A673 (cell line): ENCODE results near the gene MAPKAP1. TPM values are rescaled to one million over a fixed set of nuclear protein-coding genes. Genes with fewer than 3 reads are reported as not detected.

Experiments
- BruUV-seq: library from RNA; stranded (reverse); fragments of 400-500 nt; replicated peaks from 2 replicates; lab custom pipeline; 2021; lab: Mats Ljungman, UMichigan
- CTCF ChIA-PET: fragments of 300-600 bp; sonication (Branson Sonifier 250); formaldehyde crosslinking; loops from one replicate; lab custom pipeline; 2022; ENCODE audit warnings: antibody characterized with exemption; lab: Charles Lee
- POLR2A ChIA-PET: fragments of 300-600 bp; sonication (Branson Sonifier 250); formaldehyde crosslinking; loops from one replicate; lab custom pipeline; 2022; ENCODE audit warnings: antibody characterized with exemption; ENCODE audit not compliant: low non-redundant PET; lab: Charles Lee
- DNase-seq: peaks from one replicate; pipeline ENCODE4 v3.0.0-alpha.2; 2015; ENCODE audit warnings: low spot score
- H3K27ac ChIP-seq: fragments of 200-600 bp; sonication (generic); 2 replicates; pipeline ENCODE4 v1.5.1; 2016; ENCODE audit warnings: mixed run types, low read depth, mild to moderate bottlenecking, mixed read lengths, antibody characterized with exemption, low read length; ENCODE audit not compliant: poor library complexity, severe bottlenecking
- H3K27me3 ChIP-seq: fragments of 200-600 bp; sonication (generic); replicated peaks from 2 replicates; pipeline ENCODE4 v1.6.1; 2017; ENCODE audit warnings: mixed run types, low read depth, mild to moderate bottlenecking, mixed read lengths, antibody characterized with exemption, low read length; ENCODE audit not compliant: insufficient read depth, poor library complexity
- H3K36me3 ChIP-seq: fragments of 200-600 bp; sonication (generic); 2 replicates; pipeline ENCODE4 v1.6.1; 2016; ENCODE audit warnings: mixed run types, mild to moderate bottlenecking, mixed read lengths, antibody characterized with exemption, low read length; ENCODE audit not compliant: insufficient read depth, poor library complexity, severe bottlenecking
- H3K4me1 ChIP-seq: fragments of 200-600 bp; sonication (generic); 2 replicates; pipeline ENCODE4 v1.6.1; 2017; ENCODE audit warnings: mixed run types, mild to moderate bottlenecking, mixed read lengths, antibody characterized with exemption, low read length; ENCODE audit not compliant: insufficient read depth, poor library complexity, severe bottlenecking
- H3K4me3 ChIP-seq: fragments of 200-600 bp; sonication (generic); 2 replicates; pipeline ENCODE4 v1.5.1; 2016; ENCODE audit warnings: low read depth, mixed run types, mild to moderate bottlenecking, mixed read lengths, low read length; ENCODE audit not compliant: poor library complexity, severe bottlenecking
- H3K9me3 ChIP-seq: fragments of 200-600 bp; sonication (generic); 2 replicates; pipeline ENCODE4 v1.6.1; 2016; ENCODE audit warnings: mixed run types, low read depth, mild to moderate bottlenecking, mixed read lengths, antibody characterized with exemption, low read length; ENCODE audit not compliant: poor library complexity, severe bottlenecking
- EZH2 ChIP-seq: fragments of 200-600 bp; sonication (generic); IDR thresholded peaks from 2 replicates; pipeline ENCODE4 v1.6.1; 2017; ENCODE audit warnings: borderline replicate concordance, low read depth, mild to moderate bottlenecking, mixed read lengths, antibody characterized with exemption, low read length; ENCODE audit not compliant: poor library complexity, severe bottlenecking
- intact Hi-C: fragments of 100-400 bp; cut with micrococcal nuclease; formaldehyde crosslinking; loops from one replicate; pipeline ENCODE4 v1.10.0; 2022; ENCODE audit not compliant: unreplicated experiment
- total RNA-seq: library from RNA; stranded (reverse); gene quantifications from 2 replicates; pipeline ENCODE4 v1.2.3, GENCODE V29; 2021
- TF ChIP-seq, protein P1 (sequence below): fragments of 300-800, 200-600 bp; sonication (generic); conservative IDR thresholded peaks from 2 replicates; pipeline ENCODE4 v1.5.1; 2017; ENCODE audit warnings: low read depth, mild to moderate bottlenecking, antibody characterized with exemption, low read length, moderate library complexity, mixed read lengths

The MAPKAP1 gene
- total RNA-seq, 1 experiment from 2014 or later = 98.7 TPM

DNA sequence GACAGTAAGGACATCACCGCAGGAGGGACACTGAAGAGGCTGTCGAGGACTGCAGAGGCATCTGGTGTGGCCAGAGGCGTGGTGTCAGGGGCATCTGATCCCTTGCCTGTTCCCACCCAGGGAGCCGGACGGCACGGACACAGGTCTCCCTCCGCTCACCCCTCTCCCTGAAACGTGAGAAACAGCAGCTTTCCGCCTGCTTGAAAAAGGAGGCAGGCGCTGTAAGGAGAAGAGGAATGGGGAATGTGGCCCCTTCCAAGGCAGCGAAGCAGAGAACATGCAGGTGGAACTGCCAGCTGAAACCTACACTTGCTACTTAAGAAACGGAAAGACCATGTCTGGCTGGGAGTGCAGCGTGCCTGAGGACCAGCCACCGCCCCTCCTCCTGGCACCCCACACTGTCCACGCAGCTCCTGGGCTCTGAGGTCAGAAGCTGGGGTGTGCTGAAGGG lies 269.2 kb downstream of the MAPKAP1 start:
- Histone ChIP-seq H3K4me1 (peaks cover 13% of the 10 kb centered on the region), H3K36me3 (no peaks in the 10 kb centered on the region), H3K9me3 (no peaks in the 10 kb centered on the region), H3K27me3 (no peaks in the 10 kb centered on the region), H3K27ac (no peak overlapping the region), H3K4me3 (no peak overlapping the region)
- TF ChIP-seq, protein P1, sequence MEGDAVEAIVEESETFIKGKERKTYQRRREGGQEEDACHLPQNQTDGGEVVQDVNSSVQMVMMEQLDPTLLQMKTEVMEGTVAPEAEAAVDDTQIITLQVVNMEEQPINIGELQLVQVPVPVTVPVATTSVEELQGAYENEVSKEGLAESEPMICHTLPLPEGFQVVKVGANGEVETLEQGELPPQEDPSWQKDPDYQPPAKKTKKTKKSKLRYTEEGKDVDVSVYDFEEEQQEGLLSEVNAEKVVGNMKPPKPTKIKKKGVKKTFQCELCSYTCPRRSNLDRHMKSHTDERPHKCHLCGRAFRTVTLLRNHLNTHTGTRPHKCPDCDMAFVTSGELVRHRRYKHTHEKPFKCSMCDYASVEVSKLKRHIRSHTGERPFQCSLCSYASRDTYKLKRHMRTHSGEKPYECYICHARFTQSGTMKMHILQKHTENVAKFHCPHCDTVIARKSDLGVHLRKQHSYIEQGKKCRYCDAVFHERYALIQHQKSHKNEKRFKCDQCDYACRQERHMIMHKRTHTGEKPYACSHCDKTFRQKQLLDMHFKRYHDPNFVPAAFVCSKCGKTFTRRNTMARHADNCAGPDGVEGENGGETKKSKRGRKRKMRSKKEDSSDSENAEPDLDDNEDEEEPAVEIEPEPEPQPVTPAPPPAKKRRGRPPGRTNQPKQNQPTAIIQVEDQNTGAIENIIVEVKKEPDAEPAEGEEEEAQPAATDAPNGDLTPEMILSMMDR = no peak
- TF ChIP-seq EZH2 = no peak
- DNase-seq = no peak
- no TSS peak for BruUV-seq
- intact Hi-C loops = no loop called here
- ChIA-PET CTCF (no interaction called here), POLR2A (no interaction called here)

DNA sequence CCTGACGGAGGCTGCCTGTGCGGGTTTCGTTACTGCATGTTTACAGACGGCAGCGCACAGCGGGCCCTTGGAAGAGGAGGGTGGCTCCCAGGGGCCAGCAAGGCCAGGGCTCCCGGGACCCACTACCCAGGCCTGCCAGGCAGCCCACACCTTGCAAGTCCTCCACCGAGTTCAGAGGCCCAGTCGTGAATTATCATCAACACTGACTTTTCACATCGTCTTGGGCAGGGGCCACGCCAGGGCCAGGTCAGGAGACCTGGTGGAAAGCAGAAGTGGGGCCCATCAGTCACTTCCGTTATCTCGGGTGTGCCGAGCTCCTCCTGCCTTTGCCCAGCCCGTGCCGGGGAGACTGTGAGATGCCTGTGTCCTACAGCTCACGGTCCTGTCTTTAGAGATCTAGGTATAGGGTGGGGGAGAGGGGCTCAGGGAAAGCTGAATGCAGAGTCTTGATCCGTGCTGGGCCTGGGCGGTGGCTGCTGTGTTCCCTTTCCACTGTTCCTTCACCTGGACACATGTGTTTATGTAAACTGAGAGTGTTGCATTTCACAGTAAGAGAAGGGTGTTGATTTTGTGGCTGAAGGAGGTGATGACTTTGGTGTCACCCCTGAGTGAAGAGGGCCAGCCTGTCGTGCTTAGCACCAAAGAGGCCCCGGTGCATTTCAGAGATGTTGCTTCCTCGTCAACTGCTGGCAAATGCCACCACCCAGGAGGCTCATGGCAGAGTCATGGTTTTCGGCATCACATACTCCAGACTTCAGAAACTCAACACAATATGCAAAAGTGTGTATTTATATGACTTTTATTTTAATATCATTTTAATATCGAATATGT lies 270.2 kb downstream of the MAPKAP1 start:
- no TSS peak for BruUV-seq
- CTCF ChIA-PET = no interaction called here
- Histone ChIP-seq H3K36me3 (no peaks in the 10 kb centered on the region), H3K4me3 (no peak overlapping the region), H3K9me3 (no peaks in the 10 kb centered on the region), H3K4me1 (peaks cover 18% of the 10 kb centered on the region), H3K27me3 (no peaks in the 10 kb centered on the region), H3K27ac (no peak overlapping the region)
- intact Hi-C loops = no loop called here
- DNase-seq = no peak
- POLR2A ChIA-PET = no interaction called here
- TF ChIP-seq, protein P1 = no peak

DNA sequence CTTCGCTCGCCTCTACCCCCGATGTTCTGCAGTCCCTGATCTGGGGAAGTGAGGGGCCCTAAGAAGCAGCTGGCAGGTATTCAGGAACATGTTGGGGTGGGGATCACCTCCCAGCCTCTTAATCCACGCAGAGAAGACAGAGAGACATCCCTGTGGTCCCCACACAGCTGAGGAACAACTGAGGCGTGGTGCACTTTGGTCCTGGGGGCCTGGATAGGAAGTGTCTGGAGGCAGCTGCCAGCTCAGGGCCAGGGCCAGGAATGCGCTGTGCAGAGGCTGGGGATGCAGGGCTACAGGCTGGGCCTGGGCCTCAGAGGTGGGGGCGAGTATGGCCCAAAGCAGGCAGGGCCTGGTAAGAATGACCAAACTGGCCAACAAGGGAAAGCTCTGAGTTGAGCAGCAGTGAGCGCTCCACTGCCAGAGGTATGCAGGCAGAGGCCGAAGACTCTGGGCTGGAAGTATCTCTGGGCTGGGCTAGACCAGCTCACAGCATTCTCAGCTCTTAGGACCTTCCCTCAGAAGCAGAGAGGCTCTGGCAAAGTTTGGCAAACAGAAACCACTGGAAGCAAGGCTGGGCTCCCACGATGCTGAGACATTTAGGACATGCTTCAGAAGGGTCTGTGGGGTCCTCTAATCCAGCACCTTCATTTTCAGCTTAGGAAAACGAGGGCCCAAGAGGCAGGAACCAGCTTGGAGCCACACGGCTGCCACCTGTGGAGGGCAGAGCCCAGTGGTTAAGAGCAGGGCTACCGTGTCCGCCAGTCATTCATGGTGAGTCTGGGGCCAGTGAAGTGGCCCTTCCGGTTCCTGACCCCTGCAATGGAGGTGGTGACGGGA lies 271.0 kb downstream of the MAPKAP1 start:
- DNase-seq = no peak
- Histone ChIP-seq H3K27ac (no peak overlapping the region), H3K27me3 (no peaks in the 10 kb centered on the region), H3K9me3 (no peaks in the 10 kb centered on the region), H3K4me3 (no peak overlapping the region), H3K4me1 (peaks cover 18% of the 10 kb centered on the region), H3K36me3 (no peaks in the 10 kb centered on the region)
- POLR2A ChIA-PET = no interaction called here
- TF ChIP-seq, protein P1 = no peak
- TF ChIP-seq EZH2 = no peak
- CTCF ChIA-PET = no interaction called here
- intact Hi-C loops = no loop called here
- no TSS peak for BruUV-seq
